ENCODE results near the gene ADAMTS2. TPM values are rescaled to one million over a fixed set of nuclear protein-coding genes. Genes with fewer than 3 reads are reported as not detected.
A peak's percentile ranks its signal among the peaks of the same experiment; 100 is the strongest.

The ADAMTS2 gene
- total RNA-seq, 1 donor from 2014 or later = 8.2 TPM

DNA sequence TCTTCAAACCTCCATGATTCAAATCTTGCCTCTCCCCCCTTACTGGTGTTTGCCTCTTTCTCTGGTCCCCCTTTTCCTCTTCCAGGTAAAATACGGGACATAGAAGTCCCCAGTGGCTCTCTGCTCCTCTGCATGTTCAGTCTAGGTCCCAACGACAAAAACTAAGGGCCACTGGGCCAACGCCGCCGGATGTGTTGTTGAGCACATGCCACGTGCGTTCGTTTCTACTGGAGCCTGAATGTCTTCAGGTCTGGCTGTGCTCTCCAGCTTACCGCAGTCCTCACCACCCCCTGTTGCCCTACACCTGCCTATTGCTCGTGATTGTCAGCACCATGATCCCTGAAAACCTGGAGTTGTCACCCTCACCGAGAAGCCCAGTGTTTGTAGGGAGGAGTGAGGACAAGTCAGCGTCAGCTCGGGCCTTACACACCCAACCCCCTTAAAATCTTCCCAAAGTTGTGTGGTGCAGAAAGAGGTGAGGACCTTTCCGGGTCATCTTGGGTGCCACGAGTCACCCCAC is 2.8 kb upstream of the ADAMTS2 start:
- TF ChIP-seq, protein P1, sequence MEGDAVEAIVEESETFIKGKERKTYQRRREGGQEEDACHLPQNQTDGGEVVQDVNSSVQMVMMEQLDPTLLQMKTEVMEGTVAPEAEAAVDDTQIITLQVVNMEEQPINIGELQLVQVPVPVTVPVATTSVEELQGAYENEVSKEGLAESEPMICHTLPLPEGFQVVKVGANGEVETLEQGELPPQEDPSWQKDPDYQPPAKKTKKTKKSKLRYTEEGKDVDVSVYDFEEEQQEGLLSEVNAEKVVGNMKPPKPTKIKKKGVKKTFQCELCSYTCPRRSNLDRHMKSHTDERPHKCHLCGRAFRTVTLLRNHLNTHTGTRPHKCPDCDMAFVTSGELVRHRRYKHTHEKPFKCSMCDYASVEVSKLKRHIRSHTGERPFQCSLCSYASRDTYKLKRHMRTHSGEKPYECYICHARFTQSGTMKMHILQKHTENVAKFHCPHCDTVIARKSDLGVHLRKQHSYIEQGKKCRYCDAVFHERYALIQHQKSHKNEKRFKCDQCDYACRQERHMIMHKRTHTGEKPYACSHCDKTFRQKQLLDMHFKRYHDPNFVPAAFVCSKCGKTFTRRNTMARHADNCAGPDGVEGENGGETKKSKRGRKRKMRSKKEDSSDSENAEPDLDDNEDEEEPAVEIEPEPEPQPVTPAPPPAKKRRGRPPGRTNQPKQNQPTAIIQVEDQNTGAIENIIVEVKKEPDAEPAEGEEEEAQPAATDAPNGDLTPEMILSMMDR (IDR thresholded peaks at IDR 0.05; ENCODE audit: unreplicated experiment) = no peak
- H3K9me3 Mint-ChIP-seq = no peaks in the 10 kb centered on the region
- H3K36me3 Mint-ChIP-seq = no peaks in the 10 kb centered on the region
- H3K27ac Mint-ChIP-seq = no peak overlapping the region
- peaks cover 8% of the 10 kb centered on the region for H3K4me1 Mint-ChIP-seq
- peaks cover 75% of the 10 kb centered on the region for H3K27me3 Mint-ChIP-seq (ENCODE audit: low read depth)
- DNase-seq (ENCODE audit: low spot score in 2 of 2, unreplicated experiment in 2 of 2) = no peak
- H3K4me3 Mint-ChIP-seq = no peak overlapping the region

GRCh38 chr5:179347581-179347980 is 2.3 kb upstream of the ADAMTS2 start:
- Mint-ChIP-seq H3K27ac (no peak overlapping the region), H3K27me3 (ENCODE audit: low read depth) (peaks cover 78% of the 10 kb centered on the region), H3K9me3 (no peaks in the 10 kb centered on the region), H3K4me1 (peaks cover 12% of the 10 kb centered on the region), H3K4me3 (no peak overlapping the region), H3K36me3 (no peaks in the 10 kb centered on the region)
- no peak for DNase-seq (ENCODE audit: low spot score in 2 of 2, unreplicated experiment in 2 of 2)
- TF ChIP-seq, protein P1 (IDR thresholded peaks at IDR 0.05; ENCODE audit: unreplicated experiment) = no peak

- Mint-ChIP-seq H3K36me3 (no peaks in the 10 kb centered on the region), H3K9me3 (no peaks in the 10 kb centered on the region), H3K4me3 (peak overlapping the region; percentile 62), H3K27me3 (ENCODE audit: low read depth) (peaks cover 79% of the 10 kb centered on the region), H3K27ac (no peak overlapping the region), H3K4me1 (peaks cover 12% of the 10 kb centered on the region)
- no peak for DNase-seq (ENCODE audit: low spot score in 2 of 2, unreplicated experiment in 2 of 2)
- TF ChIP-seq, protein P1 (IDR thresholded peaks at IDR 0.05; ENCODE audit: unreplicated experiment) = no peak
These were observed 1.6 kb upstream of the ADAMTS2 start for GRCh38 chr5:179346875-179347274.

DNA sequence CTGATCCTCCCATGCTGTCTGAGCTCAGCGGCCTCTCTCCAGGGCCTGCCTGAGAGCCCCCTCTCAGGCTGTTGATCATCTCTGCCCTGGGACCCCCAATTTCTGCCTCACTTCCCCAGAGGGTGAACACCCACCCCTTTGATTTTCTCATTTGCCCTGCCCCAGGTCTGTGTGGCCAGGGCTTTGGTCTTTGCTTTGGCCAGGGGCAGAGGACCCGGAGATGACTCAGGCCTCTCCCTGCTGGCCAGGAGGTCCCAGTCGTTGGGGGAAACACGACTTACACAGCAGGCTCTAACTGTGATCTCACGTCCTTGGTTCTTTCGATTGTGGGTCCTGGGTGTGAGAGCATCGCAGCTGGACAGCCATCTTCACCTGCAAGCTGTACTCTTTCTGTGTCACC is 1.1 kb upstream of the ADAMTS2 start:
- H3K4me3 Mint-ChIP-seq = peak overlapping the region; percentile 62
- H3K36me3 Mint-ChIP-seq = no peaks in the 10 kb centered on the region
- peaks cover 78% of the 10 kb centered on the region for H3K27me3 Mint-ChIP-seq (ENCODE audit: low read depth)
- TF ChIP-seq, protein P1 (IDR thresholded peaks at IDR 0.05; ENCODE audit: unreplicated experiment) = no peak
- H3K27ac Mint-ChIP-seq = no peak overlapping the region
- no peaks in the 10 kb centered on the region for H3K9me3 Mint-ChIP-seq
- peaks cover 12% of the 10 kb centered on the region for H3K4me1 Mint-ChIP-seq
- no peak for DNase-seq (ENCODE audit: low spot score in 2 of 2, unreplicated experiment in 2 of 2)

DNA sequence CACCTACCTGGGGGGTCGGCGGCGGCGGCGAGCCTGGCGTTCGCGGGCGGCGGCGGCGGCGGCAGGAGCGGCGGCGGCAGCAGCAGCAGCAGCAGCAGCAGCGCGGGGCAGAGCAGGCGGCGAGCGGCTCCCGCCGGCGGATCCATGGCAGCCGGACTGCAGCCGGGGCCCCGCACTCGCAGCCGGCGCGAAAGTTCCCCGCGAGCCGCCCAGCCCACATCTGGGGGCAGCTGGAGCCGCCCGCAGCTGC is 153 bp downstream of the ADAMTS2 start:
- H3K27ac Mint-ChIP-seq = no peak overlapping the region
- DNase-seq (ENCODE audit: low spot score in 2 of 2, unreplicated experiment in 2 of 2) = peak in 1 of 2 experiments; percentile 62
- peaks cover 12% of the 10 kb centered on the region for H3K4me1 Mint-ChIP-seq
- H3K36me3 Mint-ChIP-seq = no peaks in the 10 kb centered on the region
- TF ChIP-seq, protein P1 (IDR thresholded peaks at IDR 0.05; ENCODE audit: unreplicated experiment) = no peak
- H3K27me3 Mint-ChIP-seq (ENCODE audit: low read depth) = peaks cover 76% of the 10 kb centered on the region
- H3K9me3 Mint-ChIP-seq = no peaks in the 10 kb centered on the region
- H3K4me3 Mint-ChIP-seq = no peak overlapping the region
